H1 (cell line): ENCODE results near the gene SKP2.

Source experiments
- CEBPB ChIP-seq: IDR thresholded peaks from 2 replicates; pipeline ENCODE4 v1.6.1; 2012; ENCODE audit warnings: low read depth, low read length
- TF ChIP-seq, protein P1 (sequence below), 3 experiments: IDR thresholded peaks; 1 replicate in 2 of 3; 2 replicates in 1 of 3; pipeline versions ENCODE4 v1.5.1 to v1.6.1; 2011; ENCODE audit warnings: low read length in 3 of 3, mild to moderate bottlenecking in 3 of 3, inconsistent platforms in 2 of 3, low read depth in 1 of 3, moderate library complexity in 1 of 3; ENCODE audit not compliant: insufficient read depth in 1 of 3; ENCODE audit errors: control extremely low read depth in 1 of 3

DNA sequence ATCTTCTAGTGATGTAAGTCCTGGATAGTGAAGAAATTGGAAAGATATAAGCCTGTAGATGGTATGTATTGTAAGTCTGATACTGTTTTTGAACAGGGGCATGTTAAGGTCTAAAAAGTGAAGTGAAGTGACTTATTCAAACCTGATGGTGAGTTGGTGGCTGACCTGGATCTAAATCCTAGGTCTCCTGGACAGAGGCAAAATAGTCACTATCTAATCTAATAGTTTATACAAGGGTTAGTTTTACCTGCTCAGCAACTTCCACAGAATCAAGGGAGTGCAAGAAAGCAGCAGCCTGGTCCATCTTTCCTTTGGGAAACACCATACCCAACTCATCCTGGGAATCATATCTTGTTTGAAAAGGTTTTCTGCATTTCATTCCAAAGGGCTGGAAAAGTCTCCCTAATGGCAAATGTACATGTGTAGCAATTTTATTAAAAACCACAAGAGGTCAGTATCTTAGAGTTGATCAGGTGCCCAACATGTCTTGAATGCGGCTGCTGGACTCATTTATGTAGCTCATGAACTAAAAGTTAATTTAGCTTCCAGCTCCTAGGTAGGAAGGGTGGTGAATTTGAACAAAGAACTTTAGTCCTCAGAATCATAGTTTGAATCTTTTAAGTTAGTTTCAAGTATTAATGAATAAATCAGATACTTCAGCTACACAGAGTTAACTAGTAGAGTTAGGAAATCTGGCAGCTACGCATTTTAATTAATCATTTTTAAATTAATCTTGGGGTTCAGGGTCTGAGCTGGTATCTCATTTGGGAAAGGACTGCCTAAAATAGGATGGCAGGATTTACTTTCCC is 26.0 kb downstream of the SKP2 start:
- TF ChIP-seq CEBPB: no peak
- TF ChIP-seq, protein P1, sequence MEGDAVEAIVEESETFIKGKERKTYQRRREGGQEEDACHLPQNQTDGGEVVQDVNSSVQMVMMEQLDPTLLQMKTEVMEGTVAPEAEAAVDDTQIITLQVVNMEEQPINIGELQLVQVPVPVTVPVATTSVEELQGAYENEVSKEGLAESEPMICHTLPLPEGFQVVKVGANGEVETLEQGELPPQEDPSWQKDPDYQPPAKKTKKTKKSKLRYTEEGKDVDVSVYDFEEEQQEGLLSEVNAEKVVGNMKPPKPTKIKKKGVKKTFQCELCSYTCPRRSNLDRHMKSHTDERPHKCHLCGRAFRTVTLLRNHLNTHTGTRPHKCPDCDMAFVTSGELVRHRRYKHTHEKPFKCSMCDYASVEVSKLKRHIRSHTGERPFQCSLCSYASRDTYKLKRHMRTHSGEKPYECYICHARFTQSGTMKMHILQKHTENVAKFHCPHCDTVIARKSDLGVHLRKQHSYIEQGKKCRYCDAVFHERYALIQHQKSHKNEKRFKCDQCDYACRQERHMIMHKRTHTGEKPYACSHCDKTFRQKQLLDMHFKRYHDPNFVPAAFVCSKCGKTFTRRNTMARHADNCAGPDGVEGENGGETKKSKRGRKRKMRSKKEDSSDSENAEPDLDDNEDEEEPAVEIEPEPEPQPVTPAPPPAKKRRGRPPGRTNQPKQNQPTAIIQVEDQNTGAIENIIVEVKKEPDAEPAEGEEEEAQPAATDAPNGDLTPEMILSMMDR (IDR thresholded peaks at IDR 0.05; ENCODE audit: control extremely low read depth in 1 of 3, insufficient read depth in 1 of 3, low read depth in 1 of 3, low read length in 3 of 3): peak in 1 of 3 experiments; percentile 16; a peak in 1 of 4 replicates
